ENCODE results near the gene NHERF1.

Gene NHERF1

GRCh38 chr17:74815067-74815466 lies 66.6 kb downstream of the NHERF1 start:
- DNase-seq: no peak

- no peak for DNase-seq
These were observed 67.3 kb downstream of the NHERF1 start for GRCh38 chr17:74815550-74816370.

GRCh38 chr17:74816905-74817620 lies 68.6 kb downstream of the NHERF1 start:
- DNase-seq: no peak

- no peak for DNase-seq
These were observed 70.0 kb downstream of the NHERF1 start for GRCh38 chr17:74818291-74818938.
